Measurements from ENCODE around the gene TMEM54. TPM values are rescaled to one million over a fixed set of nuclear protein-coding genes. Genes with fewer than 3 reads are reported as not detected.

The TMEM54 gene
- total and polyA plus RNA-seq, 11 donors: 5.6 to 15.9 (median 9.3) TPM

GRCh38 chr1:32894019-32894600 is 7.1 kb downstream of the TMEM54 start:
- Histone ChIP-seq H3K9me3 (no peaks in the 10 kb centered on the region), H3K4me3 (peak overlapping the region in 6 of 12 donors; percentile 46 to 58 (median 49)), H3K27me3 (peaks cover 0 to 47% (median 22%) of the 10 kb centered on the region in 9 donors), H3K4me1 (peaks cover 0 to 18% (median 6%) of the 10 kb centered on the region in 12 donors), H3K36me3 (no peaks in the 10 kb centered on the region), H3K27ac (peak overlapping the region in 1 of 12 donors; percentile 38)
- 71 to 79% (median 76%) methylated on average over 7 to 8 of the region's 8 CpGs for WGBS, 4 donors
- intact Hi-C loops (cut with DNase I): no loop called here
- peak in 1 of 4 donors; percentile 3 for ATAC-seq
- DNase-seq: no peak
- TF ChIP-seq POLR2A (IDR thresholded peaks at IDR 0.05) (no peak), CTCF (IDR thresholded peaks at IDR 0.05) (no peak)

- ATAC-seq (peak in 3 of 4 donors; percentile 6 to 63 (median 51)), DNase-seq (peak in 3 of 5 donors; percentile 44 to 53 (median 48))
- Histone ChIP-seq H3K27ac (peak overlapping the region in 1 of 12 donors; percentile 38), H3K27me3 (peaks cover 0 to 54% (median 22%) of the 10 kb centered on the region in 9 donors), H3K36me3 (no peaks in the 10 kb centered on the region), H3K9me3 (no peaks in the 10 kb centered on the region), H3K4me3 (peak overlapping the region; percentile 4 to 58 (median 48)), H3K4me1 (peaks cover 0 to 18% (median 6%) of the 10 kb centered on the region in 12 donors)
- no peak for TF ChIP-seq POLR2A (IDR thresholded peaks at IDR 0.05)
- TF ChIP-seq CTCF (IDR thresholded peaks at IDR 0.05): peak in 7 of 12 donors; percentile 7 to 33 (median 26)
- 2 to 4% (median 3%) methylated on average over 28 to 58 of the region's 58 CpGs for WGBS, 4 donors
- intact Hi-C loops (cut with DNase I): no loop called here
Observed at GRCh38 chr1:32893198-32894018, 7.8 kb downstream of the TMEM54 start.

- Histone ChIP-seq H3K27me3 (peaks cover 0 to 62% (median 27%) of the 10 kb centered on the region in 9 donors), H3K36me3 (no peaks in the 10 kb centered on the region), H3K4me1 (peaks cover 0 to 18% (median 6%) of the 10 kb centered on the region in 12 donors), H3K9me3 (no peaks in the 10 kb centered on the region), H3K27ac (no peak overlapping the region), H3K4me3 (peak overlapping the region; percentile 4 to 58 (median 48))
- TF ChIP-seq POLR2A (IDR thresholded peaks at IDR 0.05) (no peak), CTCF (IDR thresholded peaks at IDR 0.05) (peak in 10 of 12 donors; percentile 15 to 59 (median 40))
- ATAC-seq: peak in 2 of 4 donors; percentile 9 to 42
- intact Hi-C loops (cut with DNase I): no loop called here
- 18 to 43% (median 24%) methylated on average over 26 to 49 of the region's 49 CpGs for WGBS, 4 donors
- peak in 1 of 5 donors; percentile 18 for DNase-seq
Observed at GRCh38 chr1:32892368-32893197, 8.6 kb downstream of the TMEM54 start.
